LoVo (cell line): ENCODE results near the gene ACTG1.

ENCODE experiments used
- DNase-seq: peaks from one replicate; pipeline ENCODE4 v3.0.0-alpha.2; 2016; ENCODE audit warnings: low spot score

ACTG1 gene

GRCh38 chr17:81481815-81482505 is 30.6 kb downstream of the ACTG1 start:
- no peak for DNase-seq

DNA sequence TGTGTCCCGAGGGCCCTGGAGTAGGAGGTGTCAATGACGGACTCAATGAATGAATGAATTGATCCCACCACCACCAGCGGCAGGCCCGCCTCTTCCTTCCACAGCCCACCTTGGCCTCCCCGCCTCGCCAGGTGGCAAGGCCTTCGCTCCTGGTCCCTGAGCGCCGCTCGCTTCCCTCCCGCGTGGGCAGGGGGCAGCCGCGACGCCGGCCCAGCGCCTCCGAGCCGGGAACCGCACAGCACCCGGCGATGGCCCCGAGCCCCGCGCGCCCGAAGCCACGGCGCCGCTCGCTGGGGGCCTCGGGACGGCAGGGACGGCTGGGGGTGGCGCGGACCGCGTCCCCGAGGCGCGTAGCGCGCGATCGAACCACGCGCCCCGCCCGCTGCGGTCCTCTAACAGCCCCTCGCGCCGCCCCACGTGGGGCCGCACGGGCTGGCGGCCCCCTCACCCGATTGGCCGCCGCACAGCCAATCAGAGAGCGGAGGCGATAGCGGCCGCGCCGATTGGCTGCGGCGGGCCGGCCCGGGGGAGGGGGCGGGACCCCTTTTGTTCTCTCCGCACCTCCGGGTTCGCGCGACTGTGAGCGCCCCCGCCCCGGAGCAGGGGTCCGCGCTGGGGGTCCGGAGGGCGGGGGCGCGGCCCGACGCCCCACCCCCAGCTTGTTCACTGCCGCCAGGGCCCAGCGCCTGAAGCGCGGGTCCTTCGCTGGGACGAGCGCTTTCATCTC is 31.4 kb downstream of the ACTG1 start:
- DNase-seq: no peak

DNA sequence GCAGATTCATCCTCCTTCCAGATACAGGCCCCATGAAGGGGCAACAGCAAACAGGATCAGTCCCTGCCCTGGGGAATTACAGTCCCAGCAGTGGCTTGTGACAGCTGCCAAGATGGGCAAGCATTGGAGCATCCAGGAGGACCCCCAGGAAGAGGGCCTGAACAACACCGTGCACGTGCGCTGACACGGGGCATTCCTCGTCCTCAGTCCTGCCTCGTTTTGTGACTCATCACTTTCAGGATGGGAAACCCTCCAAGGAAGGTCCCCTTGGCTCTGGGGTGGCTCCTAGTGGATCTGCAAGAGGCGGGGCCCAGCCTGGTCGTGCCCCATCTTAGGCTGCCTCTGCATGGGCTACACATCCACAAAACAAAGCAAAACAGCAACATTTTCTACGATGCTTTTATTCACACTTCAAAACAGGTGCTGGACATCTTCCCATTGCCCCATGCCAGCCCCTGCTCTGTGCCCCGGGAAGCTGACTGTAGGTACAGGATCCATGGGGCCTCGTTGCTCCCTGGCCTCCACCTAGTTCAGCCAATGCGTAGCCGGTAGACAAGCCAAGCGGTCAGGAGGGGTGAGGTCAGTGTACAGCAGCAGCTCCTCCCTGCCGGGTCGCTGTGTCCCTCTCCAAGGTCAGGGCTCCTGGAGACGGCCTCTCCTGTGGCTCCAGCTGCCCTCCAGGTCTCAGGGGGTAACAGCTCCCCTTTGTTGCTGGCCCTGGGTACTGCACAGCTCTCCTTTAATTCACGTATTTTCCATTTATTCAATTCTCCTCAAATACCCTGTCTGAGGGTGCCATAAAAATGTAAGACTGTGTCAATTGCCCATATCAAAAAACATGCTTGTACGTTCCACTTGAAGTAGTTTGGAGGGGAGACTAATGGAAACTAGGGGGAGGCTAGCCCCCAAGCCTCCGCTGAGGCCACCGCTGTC is 32.2 kb downstream of the ACTG1 start:
- no peak for DNase-seq

DNA sequence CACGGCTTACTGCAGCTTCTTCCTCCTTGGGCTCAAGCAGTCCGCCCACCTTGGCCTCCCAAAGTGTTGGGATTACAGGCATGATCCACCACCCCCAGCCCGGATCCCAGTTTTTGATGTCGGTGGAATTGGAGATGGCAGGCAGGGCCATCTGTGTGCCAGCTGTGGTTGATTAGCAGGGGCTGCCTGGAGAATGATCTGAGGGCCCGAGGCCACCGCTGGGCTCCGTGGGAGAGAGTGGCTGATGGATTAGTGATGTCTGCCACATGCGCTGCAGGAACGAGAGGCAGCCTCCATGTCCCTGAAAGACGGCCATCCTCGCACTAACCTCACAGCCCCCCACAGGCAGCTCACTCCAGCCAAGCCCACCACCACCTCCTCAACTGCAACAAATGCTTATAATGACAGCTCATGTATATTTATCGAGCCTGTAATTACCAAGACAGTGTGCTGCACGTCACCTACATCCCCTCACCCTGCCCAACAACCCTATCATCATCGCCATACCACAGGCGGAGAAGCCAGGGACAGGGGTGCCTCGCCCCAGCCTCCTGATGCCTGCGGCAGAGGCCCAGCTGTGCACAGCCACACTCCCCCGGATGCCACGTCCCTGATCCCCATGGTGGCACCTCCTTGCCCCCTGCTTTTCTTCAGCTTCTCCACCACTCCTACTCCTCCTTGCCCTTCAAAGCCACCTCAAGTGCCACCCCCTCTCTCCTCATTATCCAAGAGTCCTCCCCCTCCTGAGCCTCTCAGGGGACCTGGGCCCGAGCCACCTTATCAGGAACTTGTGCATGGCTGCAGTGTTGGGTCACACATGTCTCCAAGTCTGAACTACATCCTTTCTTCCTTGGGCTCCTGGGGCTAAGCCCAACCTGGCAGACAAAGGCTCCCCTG is 33.2 kb downstream of the ACTG1 start:
- DNase-seq: no peak

- DNase-seq: no peak
Measured at GRCh38 chr17:81478119-81478518, 34.5 kb downstream of the ACTG1 start.

- DNase-seq: no peak
Measured at GRCh38 chr17:81477173-81477572, 35.4 kb downstream of the ACTG1 start.

GRCh38 chr17:81476635-81477034 is 36.0 kb downstream of the ACTG1 start:
- no peak for DNase-seq

- no peak for DNase-seq
Measured at GRCh38 chr17:81476097-81476496, 36.5 kb downstream of the ACTG1 start.

- no peak for DNase-seq
Measured at GRCh38 chr17:81474958-81475357, 37.6 kb downstream of the ACTG1 start.

DNA sequence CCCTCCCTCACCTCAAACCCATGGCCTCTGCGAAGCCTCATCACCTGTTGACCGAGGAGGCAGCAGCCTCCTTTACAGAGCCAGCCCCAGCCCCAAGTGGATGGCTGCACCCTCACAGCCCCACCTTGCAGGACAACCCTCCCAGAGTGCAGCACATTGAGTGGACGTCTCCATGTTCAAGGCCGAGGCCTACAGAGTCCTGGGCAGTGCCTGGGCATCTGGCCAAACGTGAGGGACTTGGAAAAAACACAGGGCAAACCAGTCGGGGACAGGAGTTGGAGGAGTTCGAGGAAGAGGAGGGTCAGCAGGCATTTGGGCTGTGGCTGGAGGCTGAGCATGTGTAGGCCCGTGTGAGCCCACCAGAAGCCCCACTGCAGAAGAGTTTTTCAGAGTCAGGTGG is 39.6 kb downstream of the ACTG1 start:
- no peak for DNase-seq

GRCh38 chr17:81471818-81472456 is 40.7 kb downstream of the ACTG1 start:
- DNase-seq: no peak

DNA sequence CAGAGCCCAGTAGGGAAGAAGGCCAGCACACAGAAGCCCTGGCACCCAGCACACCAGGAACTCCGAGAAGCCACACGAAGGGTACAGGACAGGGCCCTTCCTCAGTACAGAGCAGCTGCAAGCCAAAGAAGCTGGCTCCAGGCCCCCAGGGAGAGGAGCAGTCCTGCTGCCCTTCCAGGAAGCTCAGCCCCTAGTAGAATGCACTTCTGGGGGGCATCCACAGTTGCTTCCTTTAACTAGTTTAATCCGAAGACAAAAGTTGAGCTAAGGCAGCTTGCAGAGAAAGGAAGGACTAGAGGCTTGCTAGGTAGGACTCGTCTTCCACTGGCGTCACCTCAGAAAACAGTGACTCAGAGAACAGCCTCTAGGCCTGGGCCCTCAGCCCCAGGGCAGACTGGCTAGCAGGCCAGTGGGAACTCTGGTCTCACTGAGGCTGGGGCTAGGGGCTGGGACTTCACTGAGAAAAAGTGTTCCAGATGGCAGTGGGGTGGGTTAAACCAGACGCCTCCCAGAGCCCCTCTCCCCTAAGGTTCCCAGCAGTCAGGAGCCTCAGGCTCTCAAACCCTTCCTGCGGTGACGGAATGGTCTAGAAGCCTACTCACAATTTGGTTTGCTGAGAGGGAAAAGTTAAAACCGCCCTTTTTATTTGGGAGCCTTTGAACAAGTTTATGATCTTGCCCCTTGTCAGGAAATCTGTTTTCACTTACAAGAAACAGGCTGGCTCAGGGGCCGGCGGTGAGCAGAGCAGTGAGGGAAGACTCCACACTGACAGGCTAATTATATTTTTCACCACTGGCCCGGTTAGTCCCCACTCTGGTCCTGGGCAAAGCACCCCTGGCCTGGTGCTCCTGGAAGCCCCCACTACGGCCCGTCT is 41.4 kb downstream of the ACTG1 start:
- DNase-seq: no peak

GRCh38 chr17:81470270-81470943 is 42.2 kb downstream of the ACTG1 start:
- DNase-seq: no peak

DNA sequence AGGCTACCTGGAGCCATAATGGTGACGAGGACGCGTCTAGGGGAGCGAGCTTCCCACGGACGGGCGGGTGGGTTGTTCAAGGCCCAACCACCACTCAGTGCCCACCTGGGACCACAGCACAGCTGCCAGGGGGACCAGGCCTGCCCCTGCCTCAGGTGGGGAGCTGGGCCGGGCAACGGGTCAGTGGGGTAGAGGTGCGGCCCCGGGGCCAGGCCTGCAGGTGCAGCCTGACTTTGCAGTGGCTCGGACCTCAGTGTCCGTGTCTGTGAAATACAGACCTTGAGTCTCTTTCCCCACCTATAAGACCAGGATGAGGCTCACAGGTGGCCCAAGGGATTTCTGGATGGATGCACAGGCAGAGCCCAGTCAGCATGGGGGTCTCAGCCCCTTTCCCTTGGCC is 43.3 kb downstream of the ACTG1 start:
- no peak for DNase-seq

GRCh38 chr17:81468770-81469121 is 43.9 kb downstream of the ACTG1 start:
- no peak for DNase-seq

GRCh38 chr17:81468111-81468769 is 44.4 kb downstream of the ACTG1 start:
- DNase-seq: no peak

DNA sequence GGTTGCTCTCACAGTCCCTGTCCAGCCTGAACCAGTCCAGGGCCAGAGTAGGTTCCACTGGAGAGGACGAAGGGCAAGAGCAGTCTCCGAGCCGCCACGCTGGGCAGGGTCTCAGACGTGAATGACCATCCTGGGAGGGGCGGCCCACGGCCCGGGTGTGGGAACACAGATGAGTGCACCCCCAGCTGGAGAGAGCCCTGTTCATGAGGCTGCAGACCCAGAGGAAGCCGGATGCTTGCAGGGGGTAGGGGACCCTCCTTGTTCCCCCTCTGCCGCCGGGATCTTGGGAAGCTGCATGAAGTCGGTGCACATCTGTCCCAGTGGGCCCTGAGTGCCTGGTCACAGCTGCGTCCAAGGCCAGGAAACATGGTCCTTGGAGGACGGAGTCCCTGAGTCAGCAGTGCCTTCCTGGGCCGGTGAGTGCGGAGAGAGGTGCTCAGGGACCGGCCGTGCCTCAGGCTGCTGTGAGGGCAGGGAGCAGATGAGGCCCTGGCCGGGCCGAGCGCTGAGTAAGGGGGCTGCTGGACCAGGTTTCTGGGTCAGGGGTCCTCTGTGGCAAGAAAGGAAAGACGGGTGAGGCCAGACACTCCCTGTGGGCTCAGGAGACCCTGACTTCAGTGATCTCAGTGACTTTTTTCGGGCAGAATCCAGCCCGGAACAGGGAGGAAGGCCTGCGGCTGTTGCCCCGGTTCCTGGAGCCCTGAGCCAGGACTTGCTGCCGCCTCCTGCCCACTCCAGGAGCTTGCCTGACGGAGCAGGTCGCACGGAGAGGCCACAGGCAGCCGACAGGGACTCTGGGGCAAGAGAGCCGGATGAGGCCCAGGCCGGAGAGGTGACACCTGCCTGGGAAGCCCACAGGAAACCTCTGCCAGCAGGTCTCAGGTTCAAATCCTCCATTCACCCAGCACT is 45.8 kb downstream of the ACTG1 start:
- DNase-seq: no peak

DNA sequence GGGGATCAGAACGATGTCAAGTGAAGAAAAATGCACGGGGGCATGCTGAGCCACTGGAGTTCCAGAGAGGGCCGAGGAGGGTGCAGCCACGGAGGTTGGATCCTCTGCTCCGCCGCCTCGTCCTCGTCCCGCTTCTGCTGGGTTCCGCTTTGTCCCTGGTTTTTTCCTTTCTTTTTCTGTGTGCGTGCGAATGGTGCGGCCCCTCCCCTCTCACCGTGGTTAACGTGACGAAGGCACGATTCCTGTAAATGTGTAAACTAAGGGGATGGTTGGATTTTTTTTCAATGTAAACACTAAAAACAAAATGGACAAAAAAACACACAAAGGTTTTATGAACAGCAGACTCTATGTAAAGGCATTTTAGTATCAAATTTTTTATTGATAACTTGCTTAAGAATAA is 46.7 kb downstream of the ACTG1 start:
- DNase-seq: no peak
